Left ventricle myocardium inferior (tissue), 1 donor: Measurements from ENCODE around the gene SST. TPM values are rescaled to one million over a fixed set of nuclear protein-coding genes. Genes with fewer than 3 reads are reported as not detected.
"Not testable (repeated sequence)": the region's sequence is repeated elsewhere in the genome, so short reads cannot be mapped to it uniquely, and the experiment has no call there.

Source experiments
- DNase-seq: peaks from one replicate; pipeline ENCODE4 v3.0.0-alpha.2; 2020
- H3K27ac ChIP-seq: fragments of 200-600 bp; replicated peaks from 2 replicates; pipeline ENCODE4 v1.8.0; 2021
- H3K27me3 ChIP-seq: fragments of 200-600 bp; 2 replicates; pipeline ENCODE4 v1.8.0; 2021; ENCODE audit warnings: low read depth
- H3K36me3 ChIP-seq: fragments of 200-600 bp; 2 replicates; pipeline ENCODE4 v1.8.0; 2021
- H3K4me1 ChIP-seq: fragments of 200-600 bp; 2 replicates; pipeline ENCODE4 v1.8.0; 2021
- H3K4me3 ChIP-seq: fragments of 200-600 bp; 2 replicates; pipeline ENCODE4 v1.8.0; 2021; ENCODE audit warnings: mild to moderate bottlenecking, moderate library complexity
- H3K9me3 ChIP-seq: fragments of 200-600 bp; replicated peaks from 2 replicates; pipeline ENCODE4 v1.8.0; 2021
- CTCF ChIP-seq: fragments of 200-600 bp; IDR thresholded peaks from 2 replicates; pipeline ENCODE4 v1.8.0; 2021; ENCODE audit warnings: antibody characterized with exemption, mild to moderate bottlenecking, borderline replicate concordance
- intact Hi-C: fragments of 100-400 bp; cut with micrococcal nuclease; formaldehyde crosslinking; loops from one replicate; pipeline ENCODE4 v1.11.0; 2022
- total RNA-seq: library from RNA; stranded (reverse); fragmentation: NEBNext Ultra II Directional; extraction: Animal tissue kit (Norgen Biotek cat#: 25700); gene quantifications from one replicate; pipeline ENCODE4 v1.2.1, GENCODE V29; 2021
- donor health status: DM: no; HTN: yes; CAD: no; lungs with severe emphysema.

Gene SST
- total RNA-seq, 1 donor from 2014 or later, result not detected

DNA sequence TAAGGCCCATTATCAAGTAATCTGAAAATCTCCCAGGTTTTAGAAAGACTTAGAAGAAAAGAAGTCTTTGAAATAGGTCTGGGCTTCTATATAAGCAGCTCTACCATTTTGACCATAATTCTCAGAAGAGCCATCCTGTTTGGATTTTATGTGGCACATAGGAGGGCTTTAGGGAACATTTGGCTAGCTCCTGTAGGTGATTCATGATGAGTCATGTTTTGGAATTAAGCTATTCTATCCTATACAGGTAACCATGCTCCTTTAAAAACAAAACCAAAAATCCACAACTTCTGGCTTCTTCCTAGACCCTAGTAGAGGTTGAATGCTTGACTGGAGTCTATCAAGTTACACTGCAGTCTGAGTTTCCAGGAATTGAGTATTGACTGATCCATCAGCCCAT, 8.9 kb downstream of the SST start:
- Histone ChIP-seq H3K27ac (no peak overlapping the region), H3K27me3 (peaks cover 35% of the 10 kb centered on the region), H3K36me3 (no peaks in the 10 kb centered on the region), H3K4me3 (no peak overlapping the region), H3K9me3 (no peaks in the 10 kb centered on the region), H3K4me1 (no peaks in the 10 kb centered on the region)
- TF ChIP-seq CTCF, result no peak
- intact Hi-C loops, result no loop called here
- no peak for DNase-seq

DNA sequence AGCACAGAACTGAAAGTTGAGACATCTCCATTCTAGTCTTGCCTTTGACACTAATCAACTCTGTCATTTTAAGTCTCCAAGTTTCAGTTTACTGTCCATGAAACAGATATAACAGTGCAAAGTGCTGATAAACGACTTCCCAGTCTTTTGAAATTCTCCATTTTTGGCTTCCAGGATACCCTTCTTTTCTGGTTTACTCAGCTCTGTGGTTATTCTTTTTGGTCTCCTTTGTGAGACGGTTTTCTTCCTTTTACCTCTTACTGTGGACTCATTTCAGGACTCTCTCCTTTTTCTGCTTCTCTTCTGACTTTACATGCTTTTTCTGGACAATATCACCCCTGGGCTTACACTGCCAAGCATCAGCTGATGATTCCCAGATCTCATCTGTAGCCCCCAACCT, 18.9 kb downstream of the SST start:
- no peak for DNase-seq

DNA sequence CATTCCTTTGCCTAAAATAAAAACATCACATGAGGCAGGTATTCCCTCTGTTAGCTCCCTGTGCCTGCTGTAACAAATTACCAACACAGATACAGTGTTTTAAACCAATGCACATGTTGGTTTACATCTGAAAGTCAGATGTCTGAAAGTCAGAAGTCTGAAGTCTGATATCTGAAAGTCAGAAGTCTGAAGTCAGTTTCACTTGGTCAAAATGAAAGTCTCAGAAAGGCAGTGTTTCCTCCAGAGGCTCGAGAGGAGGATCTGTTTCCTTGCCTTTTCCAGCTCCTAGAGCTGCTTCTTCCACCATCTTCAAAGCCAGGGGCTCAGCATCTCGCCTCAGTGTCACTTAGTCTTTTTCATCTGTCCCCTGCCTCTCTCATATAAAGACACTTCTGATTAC, 22.0 kb downstream of the SST start:
- Histone ChIP-seq H3K27ac (no peak overlapping the region), H3K4me1 (no peaks in the 10 kb centered on the region), H3K36me3 (no peaks in the 10 kb centered on the region), H3K4me3 (no peak overlapping the region), H3K9me3 (peaks cover 5% of the 10 kb centered on the region), H3K27me3 (peaks cover 72% of the 10 kb centered on the region)
- no peak for DNase-seq
- intact Hi-C loops, result no loop called here
- TF ChIP-seq CTCF, result no peak

More for the DNA sequence above, 18.9 kb downstream of the SST start:
- Histone ChIP-seq H3K27ac (no peak overlapping the region), H3K36me3 (no peaks in the 10 kb centered on the region), H3K9me3 (peaks cover 5% of the 10 kb centered on the region), H3K4me1 (no peaks in the 10 kb centered on the region), H3K4me3 (no peak overlapping the region), H3K27me3 (peaks cover 76% of the 10 kb centered on the region)
- intact Hi-C loops, result no loop called here
- TF ChIP-seq CTCF, result no peak

GRCh38 chr3:187646906-187647660, 23.1 kb downstream of the SST start:
- Histone ChIP-seq H3K36me3 (no peaks in the 10 kb centered on the region), H3K4me3 (no peak overlapping the region), H3K27me3 (peaks cover 65% of the 10 kb centered on the region), H3K27ac (no peak overlapping the region), H3K9me3 (peaks cover 5% of the 10 kb centered on the region), H3K4me1 (no peaks in the 10 kb centered on the region)
- TF ChIP-seq CTCF, result no peak
- intact Hi-C loops, result no loop called here
- no peak for DNase-seq

DNA sequence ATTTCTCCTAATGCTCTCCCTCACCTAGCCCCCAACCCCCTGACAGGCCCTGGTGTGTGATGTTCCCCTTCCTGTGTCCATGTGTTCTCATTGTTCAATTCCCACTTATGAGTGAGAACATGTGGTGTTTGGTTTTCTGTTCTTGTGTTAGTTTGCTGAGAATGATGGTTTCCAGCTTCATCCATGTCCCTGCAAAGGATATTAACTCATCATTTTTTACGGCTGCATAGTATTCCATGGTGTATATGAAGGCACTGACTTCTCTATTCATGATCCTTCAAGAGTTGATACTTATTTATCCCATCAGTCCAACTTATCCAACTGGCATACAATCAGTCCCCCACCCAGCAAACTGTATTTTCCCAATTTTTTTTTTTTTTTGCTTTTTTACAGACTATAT, 24.8 kb downstream of the SST start:
- H3K9me3 ChIP-seq, intact Hi-C loops, H3K4me3 ChIP-seq, H3K27ac ChIP-seq, DNase-seq, H3K36me3 ChIP-seq, H3K4me1 ChIP-seq: not testable (repeated sequence)
- peaks cover 48% of the 10 kb centered on the region for H3K27me3 ChIP-seq

DNA sequence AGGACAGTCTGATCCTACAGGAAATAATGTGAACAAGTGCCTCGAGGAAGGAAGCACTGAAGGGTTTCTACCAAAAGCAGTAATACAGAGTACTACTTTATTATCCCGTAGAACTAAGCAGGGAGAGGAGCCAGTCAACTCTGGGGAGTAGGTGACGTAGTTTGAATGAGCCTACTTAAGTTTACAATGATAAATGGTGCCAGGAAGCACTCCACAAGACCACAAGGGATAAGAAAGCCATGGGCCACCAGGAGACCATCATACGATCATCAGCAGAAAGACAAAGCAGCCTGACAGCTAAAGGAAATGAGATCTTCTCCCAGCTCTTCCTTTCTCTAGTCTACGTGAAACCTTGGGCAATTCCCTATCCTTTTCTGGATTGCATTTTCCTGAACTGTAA, 27.3 kb downstream of the SST start:
- H3K9me3 ChIP-seq, result peaks cover 8% of the 10 kb centered on the region
- no peak for TF ChIP-seq CTCF

More for the DNA sequence above, 27.3 kb downstream of the SST start:
- no peak for DNase-seq
- Histone ChIP-seq H3K36me3 (no peaks in the 10 kb centered on the region), H3K4me3 (no peak overlapping the region), H3K27me3 (peaks cover 29% of the 10 kb centered on the region), H3K4me1 (peaks cover 9% of the 10 kb centered on the region), H3K27ac (no peak overlapping the region)
- intact Hi-C loops, result no loop called here
